HG03342 (cell line): Measurements from ENCODE around the gene STRIP1.
"Not testable (repeated sequence)": the region's sequence is repeated elsewhere in the genome, so short reads cannot be mapped to it uniquely, and the experiment has no call there.

Source experiments
- ATAC-seq: cut with Tn5 transposase; IDR thresholded peaks from one replicate; pipeline ENCODE4 v1.9.1; 2021; ENCODE audit warnings: mild to moderate bottlenecking, moderate library complexity; ENCODE audit not compliant: unreplicated experiment

The STRIP1 gene

DNA sequence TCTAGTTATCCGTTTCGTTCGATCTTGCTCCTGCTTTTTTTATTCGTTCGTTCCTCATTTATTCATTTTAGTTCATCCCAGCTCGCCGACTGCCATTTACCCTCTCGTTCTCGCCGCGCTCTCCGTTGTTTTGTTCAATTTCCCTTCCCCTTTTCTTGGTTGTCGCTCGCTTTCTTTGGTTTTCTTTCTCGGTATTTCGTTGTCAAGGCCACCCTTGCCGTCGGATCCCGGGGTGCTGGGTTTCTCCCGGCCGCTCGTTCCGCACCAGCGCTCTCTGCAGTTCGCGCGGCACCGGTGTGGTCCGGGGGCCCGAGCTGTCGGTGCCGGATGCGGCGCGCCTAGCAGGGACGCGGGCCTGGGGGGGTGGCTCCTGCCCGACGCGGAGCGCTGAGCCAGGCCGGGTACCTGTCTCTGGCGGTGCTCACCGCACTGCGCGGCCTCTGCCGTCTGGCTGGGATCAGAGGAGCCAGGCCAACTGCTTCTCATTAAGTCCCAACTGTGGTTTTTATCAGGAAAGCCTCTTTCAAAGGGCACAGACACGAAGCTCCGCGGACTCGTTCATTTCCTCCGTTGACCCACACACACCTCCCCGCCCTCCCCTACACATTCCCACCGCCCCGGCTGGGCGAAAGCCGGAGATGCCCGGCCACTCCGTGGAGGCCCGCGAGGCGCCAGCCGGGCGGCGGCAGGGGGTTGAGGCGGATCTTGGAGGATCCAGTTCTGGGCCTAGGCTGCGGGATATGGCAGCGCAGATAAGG lies 34.4 kb downstream of the STRIP1 start:
- no peak for ATAC-seq

DNA sequence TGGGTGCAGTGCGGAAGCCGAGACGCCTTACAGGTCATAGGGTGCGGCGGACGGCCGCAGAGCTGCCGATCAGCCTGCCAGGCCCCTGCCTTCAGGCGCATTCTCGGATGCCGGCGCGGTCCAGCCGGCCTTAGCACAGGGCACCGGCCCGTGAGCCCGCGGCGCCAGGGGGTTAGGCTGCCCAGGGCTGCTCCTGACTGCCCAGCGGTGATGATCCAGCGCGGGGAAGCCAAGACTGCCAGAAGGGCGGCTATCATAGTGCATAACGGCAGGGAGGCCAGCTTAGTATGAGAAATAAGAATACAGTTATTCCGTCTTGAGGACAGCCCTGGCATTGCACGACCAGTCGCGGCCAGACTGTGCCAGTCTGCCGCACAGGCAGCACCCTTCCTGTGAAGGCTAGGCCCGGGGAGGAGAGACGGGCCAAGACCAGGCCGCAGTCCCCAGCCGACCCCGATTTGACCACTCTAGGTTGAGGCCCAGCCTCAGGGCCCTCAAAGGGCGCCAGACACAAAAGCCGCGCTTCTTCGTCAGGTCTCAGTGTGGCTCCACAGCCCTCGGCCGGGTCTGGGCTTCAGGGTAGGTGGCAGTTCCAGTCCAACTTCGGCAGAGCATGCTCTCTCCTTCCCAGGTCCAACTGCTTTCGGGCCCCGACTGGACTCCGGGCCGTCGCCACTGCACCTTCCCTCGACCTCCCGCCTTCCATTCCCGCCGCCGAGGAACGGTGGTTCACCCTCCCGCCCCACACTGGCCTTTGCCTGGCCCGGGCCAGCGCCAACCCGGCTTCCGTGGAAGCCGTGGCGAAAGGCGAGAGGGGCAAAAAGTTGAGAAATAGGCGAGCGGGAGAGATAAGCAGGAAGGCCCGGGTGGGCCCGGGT lies 35.2 kb downstream of the STRIP1 start:
- ATAC-seq: no peak

DNA sequence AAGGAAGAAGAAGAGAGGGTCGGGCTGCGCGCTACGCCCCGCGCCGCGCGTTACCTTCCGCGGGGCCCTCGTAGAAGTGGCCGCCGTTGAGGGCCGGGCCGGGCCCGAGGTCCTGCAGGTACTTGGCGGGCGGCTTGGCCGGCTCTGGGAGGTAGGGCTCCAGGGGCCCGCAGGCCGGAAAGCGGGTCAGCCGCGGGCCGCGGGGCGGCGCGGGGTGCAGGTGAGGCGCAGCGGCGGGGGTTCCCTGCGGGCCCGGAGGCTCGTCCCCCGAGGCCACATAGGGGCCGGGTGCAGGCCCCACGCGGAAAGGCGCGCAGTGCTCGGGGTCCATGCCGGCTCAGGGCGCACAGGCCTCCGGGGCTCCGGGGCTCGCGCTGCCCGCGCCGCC lies 35.9 kb downstream of the STRIP1 start:
- no peak for ATAC-seq

DNA sequence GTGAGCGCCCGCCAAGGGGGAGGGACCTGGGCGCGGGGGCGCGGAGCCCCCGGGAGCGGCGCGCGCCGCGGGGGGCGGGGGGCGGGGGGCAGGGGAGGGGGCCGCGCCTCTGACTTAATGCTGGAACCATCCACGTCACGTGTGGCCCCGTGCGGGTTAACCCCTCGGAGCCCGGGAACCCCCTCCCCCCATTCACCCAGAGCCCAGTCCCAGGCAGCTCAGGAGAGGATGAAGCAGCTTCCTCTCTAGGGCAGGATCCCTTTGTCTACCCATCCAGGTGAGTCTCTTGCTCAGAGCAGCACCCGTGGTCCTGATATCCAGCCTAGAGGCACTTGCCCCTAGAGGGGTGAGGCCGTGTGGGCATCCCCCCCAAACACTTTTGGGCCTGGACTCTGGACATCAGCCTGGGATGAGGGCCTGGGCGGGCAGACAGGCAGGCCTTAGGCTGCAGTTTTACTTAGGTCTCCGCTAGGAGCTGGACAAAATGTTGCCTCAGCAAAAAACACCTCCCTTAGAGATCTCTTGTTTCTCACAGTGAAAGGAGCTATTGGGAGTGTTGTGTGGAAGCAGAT lies 36.3 kb downstream of the STRIP1 start, which contains the start of gene ALX3:
Gene ALX3, minus strand, starts transcription at position 2 of the 572 bp plus-strand sequence. CDS start 60 bp downstream, outside the sequence.
- no peak for ATAC-seq

DNA sequence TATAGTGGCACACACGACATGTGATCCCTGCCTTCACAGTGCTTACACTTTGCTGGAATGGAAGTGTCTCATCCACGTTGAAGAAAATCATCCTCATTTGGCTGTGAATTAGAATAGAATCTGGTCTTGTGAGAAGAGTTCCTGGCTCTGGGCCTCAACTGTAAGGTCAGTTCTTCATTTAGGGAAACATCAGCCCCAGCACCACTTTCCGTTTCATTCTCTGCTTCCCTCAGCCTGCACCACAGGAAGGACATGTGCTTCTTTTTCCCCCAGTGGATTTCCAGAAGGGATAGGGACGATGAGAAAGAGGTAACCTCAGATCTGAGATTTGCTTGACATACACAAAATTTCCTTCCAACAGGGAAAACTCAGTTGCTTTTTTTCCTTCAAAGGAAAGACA lies 39.7 kb downstream of the STRIP1 start:
- no peak for ATAC-seq

DNA sequence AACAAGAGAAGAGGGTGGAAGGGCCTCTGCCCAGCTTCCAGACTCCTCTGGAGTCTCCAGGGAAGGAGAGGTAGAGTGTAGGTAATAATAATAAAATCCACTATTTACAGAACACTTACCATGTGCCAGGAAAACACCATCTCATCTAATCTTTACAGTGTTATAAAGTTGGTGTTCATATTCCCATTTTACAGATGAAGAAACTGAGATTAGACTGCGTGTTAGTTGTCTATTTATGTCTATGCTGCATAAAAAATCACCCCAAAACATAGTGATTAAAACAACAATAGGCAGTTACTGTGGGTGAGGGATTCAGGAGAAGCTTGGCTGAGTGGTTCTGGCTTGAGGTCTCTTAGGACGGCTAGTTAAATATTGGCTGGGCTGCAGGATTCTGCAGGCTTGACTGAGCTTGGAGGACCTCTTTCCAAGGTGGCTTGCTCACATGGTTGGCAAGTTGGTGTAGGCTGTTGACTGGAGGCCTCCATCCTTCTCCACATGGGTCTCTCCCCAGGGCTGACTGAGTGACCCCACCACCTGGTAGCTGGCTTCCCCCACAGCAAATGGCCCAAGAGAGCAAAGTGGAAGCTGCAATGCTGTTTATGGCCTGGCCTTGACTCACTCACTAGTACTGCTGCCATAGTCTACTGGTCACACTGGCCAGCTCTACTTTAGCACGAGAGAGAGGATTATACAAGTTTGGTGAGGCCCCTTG lies 42.5 kb downstream of the STRIP1 start:
- ATAC-seq: no peak

DNA sequence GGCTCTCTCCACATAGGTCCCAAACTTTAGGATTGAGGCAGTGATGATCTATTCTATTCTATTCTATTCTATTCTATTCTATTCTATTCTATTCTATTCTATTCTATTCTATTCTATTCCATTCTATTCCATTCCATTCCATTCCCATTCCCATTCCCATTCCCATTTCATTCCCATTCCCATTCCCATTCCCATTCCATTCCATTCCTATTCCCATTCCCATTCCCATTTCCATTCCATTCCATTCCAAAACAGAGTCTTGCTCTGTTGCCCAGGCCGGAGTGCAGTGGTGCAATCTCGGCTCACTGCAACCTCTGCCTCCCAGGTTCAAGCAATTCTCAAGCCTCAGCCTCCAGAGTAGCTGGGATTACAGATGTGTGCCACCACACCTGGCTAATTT lies 45.6 kb downstream of the STRIP1 start:
- ATAC-seq: not testable (repeated sequence)

DNA sequence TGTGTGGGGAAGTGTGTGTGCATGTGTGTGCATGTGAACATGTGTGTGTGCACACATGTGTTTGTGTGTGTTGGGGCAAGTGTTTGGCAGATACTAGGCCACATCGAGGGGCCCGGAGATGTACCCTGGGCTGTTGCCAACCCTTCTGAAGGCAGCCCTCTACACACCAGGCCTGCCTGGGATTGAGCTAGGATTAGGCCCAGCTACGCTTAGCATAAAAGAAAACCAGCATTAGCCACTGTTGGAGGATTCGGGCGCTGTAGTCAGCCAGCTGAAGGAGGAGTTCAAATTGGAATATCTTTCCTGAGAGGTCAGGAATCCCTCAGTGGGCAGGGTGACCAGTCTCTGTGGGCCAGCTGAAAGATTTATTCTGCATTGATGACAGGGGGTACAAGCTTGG lies 46.6 kb downstream of the STRIP1 start:
- no peak for ATAC-seq

DNA sequence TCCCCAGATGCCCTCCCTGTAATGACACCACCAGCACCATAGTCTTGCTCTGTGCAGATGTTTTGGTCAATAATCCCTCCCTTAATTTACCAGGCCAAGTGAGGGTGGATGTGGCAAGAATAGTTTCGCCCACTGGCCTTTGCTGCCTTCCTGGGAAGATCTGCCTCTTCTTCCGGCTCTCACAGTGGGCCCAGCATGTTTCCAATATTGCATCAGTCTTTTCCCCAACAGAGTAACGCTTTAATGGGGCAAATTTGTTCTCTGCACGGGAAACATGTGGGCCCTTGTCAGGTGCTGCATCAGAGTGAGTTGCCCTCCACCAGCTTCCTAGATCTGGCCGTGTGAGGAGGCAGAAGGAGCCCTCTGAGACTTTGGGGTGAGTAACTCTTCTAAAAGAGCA lies 48.1 kb downstream of the STRIP1 start:
- no peak for ATAC-seq

DNA sequence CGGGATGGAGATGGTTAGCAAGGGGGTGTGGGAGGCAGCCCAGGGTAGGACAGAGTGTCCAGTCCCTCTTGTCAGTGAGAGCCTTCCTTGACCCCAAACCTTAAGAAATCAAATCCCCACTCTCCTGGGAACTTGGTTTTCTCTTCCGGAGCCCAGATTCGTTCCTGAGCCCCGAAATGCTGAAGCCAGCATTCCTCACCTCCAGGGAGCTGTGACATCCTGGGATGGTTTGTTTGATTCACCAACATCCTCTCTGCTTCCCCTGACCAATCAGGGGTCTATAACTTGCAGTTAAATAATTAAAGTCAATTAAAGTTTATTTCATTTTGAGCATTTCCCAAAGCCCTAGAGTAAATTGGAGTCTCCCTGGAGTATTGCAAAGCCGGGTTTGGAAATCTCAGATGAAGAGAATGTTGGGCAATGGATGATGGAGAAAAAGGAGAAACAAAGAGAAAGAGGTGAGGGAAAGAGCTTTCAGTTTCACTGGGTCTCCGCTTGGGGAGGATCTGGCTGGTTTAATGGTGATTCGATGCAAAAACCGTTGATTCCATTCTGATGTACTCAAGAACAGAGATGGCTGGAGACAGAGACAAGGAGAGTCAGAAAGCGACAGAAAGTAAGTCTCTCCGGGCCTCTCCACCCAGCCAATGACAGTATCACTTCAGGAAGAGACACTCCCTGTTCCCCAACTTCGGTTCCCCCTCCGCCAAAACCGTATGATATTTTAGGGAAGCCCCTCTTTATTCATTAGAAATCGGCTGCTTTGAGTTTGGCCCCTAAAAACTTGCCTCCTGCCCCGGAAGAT lies 48.8 kb downstream of the STRIP1 start:
- no peak for ATAC-seq

DNA sequence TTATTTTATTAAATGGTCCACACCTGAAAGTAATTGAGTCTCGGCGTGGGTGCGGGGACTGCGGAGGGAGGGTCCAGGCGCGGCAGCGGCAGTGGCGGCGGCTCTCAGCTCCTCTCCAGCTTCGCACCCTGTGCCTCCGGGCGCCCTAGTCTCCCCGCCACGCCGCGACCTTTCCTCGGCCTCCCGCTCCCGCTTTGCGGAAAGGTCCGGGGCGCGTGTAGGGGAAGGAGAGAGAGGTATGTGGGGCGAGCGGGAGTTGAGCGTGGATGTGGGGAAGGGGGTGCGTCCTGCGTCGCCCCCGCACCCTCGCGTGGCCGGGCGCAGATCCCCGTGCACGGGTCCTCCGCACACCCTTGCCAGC lies 49.4 kb downstream of the STRIP1 start:
- no peak for ATAC-seq

DNA sequence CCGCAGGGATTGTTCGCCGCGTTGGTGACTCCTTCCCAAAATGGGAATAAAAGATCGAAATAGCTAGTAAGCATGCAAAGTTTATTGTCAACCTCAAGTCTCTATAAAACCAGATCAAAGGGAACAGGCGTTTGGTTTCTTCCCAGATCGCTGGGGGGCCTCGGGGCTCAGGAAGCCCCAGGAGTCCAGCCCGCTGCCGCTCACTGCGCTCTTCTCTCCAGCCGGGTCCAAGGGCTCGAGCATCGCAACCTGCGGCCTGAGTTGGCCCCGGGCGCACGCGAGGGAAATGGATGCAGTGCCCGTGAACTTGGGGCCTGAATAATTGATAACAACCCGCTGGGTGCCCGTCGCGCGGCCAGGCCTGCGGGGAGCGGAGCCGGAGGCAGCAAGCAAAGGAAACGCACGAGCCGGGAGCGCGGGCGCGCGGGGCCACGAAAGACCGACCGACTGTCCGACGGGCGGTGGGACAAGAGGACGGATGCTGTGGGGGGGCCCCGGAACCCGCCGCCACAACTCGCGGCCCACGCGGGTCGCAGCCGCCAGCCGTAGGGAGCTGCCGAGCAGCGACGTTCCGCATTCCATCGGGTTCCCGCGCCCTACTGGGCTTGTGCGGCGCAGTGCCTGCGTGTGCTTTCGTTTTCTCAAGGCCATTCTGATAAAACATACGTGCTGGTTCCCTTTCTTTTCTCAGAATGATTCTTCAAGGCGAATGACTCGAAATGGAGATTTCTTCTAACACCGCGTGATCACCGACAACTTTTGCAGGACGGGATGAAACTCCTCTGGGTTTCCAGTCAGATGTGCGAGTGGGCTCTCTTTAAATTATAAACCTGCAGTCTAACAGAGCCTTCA lies 50.0 kb downstream of the STRIP1 start:
- no peak for ATAC-seq

DNA sequence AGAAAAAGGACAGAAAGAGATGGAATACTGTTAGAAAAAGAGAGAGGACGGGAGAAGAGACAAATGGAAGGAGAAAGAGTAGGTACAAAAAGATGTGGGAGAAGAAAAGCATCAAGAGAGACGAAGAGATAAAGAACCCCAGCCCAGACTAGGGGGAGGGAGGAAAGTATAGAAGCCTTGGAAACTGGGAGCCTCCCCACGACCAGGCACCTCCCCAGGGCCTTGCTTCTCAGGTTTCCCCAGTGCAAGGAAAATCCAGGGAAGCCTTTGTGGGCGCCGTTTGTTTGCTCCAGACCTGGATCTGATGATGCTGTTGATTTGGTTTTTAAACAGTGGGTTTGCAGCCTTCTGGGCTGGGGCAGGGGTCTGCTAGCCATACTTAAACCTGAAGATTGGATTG lies 51.2 kb downstream of the STRIP1 start:
- ATAC-seq: no peak

DNA sequence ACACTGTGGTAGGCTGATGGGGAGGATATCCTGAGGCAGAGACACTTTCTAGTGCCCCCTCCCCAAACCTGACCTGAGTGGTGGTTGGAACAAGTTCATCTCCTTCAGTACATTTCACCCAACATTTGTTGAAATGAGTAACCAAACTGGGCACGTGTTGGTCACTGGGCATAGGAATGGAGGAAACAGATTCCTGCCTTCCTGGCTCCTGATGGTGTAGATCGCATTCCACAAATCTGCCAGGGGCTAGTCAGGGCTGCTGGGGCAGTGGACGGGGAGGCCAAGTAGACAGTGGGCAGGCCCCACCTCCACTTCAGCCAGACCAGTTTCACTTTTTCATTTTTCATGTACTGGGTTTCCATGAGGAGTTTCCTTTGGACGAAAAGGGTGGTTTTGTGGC lies 52.5 kb downstream of the STRIP1 start:
- ATAC-seq: no peak

DNA sequence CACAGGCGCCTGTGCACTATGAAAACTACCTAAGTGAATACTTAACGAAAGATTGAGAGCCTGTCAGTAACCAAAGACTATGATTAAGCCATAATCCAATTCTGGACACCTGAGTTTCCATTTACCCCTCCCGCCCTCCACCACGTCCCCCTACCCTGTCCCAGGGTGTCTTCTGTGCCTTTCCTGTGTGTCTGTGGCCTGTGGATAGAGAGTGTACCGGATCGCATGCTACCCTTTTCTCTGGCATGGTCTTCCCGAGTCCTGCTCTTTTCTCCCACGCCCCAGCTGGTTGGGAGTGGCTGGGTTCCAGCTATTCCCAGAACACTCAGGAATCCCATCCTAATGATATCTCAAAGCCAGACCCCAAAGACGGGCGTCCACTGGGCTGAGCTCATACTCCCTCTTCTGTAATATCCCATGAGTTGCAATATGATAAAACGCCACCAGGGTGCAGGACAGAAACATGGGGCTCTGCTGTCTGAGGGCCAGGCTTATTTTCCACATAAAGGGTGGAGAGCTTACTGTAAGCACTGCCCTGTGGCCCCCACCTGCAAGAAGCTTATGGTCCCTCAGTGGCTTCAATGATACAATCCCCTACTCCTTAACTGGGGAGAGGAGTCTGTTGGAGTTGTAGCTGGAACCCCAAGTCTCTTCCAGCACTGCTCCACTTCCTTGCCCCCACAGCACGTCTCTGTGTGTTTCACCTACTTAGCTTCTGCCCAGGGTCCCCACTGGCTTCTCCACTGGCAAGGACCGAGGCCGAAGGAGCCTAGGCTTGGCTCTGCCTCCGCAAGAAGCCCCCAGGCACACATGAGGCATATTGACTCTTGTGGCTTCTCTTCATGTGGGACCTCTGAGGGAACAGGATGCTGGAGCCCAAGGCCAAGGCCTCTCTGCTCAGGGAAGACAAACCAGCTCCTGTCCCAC lies 53.7 kb downstream of the STRIP1 start:
- ATAC-seq: peak; percentile 60

DNA sequence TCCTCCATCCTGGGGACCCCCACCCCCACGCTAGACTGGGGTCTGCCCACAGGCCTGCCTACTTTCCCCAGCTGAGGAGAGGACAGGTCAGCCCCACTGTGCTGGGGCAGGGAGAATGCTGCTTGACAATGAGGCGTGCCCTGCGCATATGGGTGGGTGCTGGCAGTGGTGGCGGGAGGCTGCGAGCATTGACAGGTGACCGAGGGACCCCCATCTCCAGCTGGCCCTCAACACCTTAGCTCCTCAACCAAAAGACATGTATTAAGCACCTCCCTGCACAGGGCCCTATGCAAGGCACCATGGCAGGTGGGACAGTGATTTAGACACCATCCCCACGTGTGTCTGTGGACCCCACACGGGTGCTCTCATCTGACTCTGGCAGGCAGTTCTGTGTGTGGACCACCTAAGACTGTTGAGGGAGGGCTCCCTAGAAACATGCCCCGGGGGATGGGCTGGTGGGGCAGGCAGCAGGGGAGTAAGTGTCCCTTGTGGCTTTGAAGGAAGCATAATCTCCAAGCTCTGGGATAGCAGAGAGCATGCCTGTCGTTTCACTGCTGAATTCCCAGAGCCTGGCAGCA lies 54.4 kb downstream of the STRIP1 start:
- ATAC-seq: no peak

DNA sequence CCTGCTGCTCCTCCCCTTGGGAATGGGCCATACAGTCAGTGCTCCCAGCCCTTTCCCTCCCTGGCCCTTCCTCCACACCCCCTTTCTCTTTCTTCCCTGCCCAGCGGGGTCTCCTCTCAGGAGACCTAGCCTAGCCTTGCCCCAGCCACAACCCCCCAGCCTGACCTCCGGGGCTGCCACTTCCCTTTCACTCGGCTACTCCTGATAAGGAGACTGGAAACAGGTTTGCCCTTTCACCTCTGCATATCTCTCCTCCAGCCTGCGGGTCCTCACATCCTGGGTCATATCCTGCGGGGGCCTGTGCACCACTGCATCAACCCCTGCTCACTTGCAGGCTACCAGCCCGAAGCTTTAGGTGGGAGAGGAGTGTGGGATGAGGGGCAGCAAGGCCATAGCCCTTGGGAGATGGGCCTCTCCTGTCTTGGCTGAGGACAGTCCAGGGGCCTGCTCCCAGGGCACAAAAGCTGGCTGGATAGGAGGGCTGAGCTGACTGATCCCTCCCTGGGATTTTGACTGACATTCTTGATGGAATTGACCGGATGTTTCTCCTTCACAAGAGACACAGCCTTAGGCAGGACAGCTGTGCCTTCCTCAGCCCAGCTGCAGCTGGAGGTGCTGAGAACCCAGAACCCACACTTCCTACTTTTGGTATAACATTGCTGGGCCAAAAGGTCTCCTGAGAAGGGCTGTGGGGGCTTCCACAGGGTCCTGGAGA lies 55.3 kb downstream of the STRIP1 start:
- ATAC-seq: no peak
